ENCODE measurements around the gene SNX25. TPM values are rescaled to one million over a fixed set of nuclear protein-coding genes. Genes with fewer than 3 reads are reported as not detected.

Gene SNX25
- total and polyA plus RNA-seq, 2 of the 13 experiments (the other 11 are each of a cell fraction or from before 2014, with no cell fraction given): 23.4 to 23.5 TPM

DNA sequence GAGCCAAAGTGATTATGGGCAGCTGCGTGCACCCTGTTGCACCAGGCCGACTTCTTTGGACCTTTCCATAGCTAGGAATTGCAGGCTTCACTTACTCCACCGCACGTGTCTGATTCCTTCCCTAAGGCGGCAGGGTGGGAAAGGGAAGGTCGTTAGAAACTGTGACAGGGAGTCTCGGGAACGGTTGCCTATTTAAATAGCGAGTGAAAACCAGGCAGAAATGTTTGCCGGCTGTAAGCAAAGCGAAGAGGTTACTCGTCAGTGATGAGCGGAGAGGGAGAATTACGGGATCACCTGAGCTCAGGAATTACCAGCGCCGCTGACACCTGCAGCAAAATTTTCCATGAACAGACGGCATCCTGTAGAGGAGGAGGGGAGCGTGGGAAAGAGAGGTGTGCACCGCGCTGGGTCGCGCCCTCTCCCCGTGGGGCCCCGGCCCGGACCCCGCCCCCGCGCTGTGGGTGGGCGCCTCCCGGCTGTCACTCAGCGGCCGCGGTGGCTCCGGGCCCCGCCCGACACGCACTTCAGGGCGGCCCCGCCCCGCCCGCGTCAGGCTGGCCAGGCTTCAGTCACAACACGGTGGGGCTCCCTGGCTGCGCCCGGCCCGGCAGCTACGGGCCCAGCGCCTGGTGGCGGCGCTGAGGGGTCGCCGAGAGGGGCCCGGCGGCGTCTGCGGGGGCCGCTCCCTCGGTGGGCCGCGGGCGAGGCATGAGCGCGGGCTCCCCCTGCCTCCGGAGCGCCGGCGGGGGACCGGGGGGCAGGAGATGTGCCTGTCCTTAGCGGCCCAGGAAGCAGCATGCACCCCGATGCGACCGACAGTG is at the start of gene SNX25 (continued):
- TF ChIP-seq, protein P1, sequence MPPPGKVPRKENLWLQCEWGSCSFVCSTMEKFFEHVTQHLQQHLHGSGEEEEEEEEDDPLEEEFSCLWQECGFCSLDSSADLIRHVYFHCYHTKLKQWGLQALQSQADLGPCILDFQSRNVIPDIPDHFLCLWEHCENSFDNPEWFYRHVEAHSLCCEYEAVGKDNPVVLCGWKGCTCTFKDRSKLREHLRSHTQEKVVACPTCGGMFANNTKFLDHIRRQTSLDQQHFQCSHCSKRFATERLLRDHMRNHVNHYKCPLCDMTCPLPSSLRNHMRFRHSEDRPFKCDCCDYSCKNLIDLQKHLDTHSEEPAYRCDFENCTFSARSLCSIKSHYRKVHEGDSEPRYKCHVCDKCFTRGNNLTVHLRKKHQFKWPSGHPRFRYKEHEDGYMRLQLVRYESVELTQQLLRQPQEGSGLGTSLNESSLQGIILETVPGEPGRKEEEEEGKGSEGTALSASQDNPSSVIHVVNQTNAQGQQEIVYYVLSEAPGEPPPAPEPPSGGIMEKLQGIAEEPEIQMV (CRISPR knock-in tag; IDR thresholded peaks at IDR 0.05; ENCODE audit: low read depth): peak; percentile 26; the same call in 1 of the 2 replicates
- TF ChIP-seq KLF13 (CRISPR knock-in tag; IDR thresholded peaks at IDR 0.05) (no peak), MYC (CRISPR knock-in tag; IDR thresholded peaks at IDR 0.05; ENCODE audit: borderline replicate concordance) (0 out of 2 replicates have a peak, but pooled peaks have one; percentile 28), HDAC2 (CRISPR knock-in tag; IDR thresholded peaks at IDR 0.05) (peak; percentile 70), TARDBP (CRISPR knock-in tag; IDR thresholded peaks at IDR 0.05) (0 out of 2 replicates have a peak, but pooled peaks have one; percentile 15), RAD21 (CRISPR knock-in tag; IDR thresholded peaks at IDR 0.05) (peak; percentile 77), TOPORS (CRISPR knock-in tag; IDR thresholded peaks at IDR 0.05) (no peak), ZKSCAN5 (CRISPR knock-in tag; IDR thresholded peaks at IDR 0.05) (no peak), MIER2 (CRISPR knock-in tag; IDR thresholded peaks at IDR 0.05) (no peak), ZNF160 (CRISPR knock-in tag; IDR thresholded peaks at IDR 0.05) (0 out of 2 replicates have a peak, but pooled peaks have one; percentile 46), ZNF333 (CRISPR knock-in tag; IDR thresholded peaks at IDR 0.05; ENCODE audit: borderline replicate concordance) (0 out of 2 replicates have a peak, but pooled peaks have one; percentile 49), HIVEP1 (CRISPR knock-in tag; IDR thresholded peaks at IDR 0.05) (0 out of 2 replicates have a peak, but pooled peaks have one; percentile 61), RFX1 (IDR thresholded peaks at IDR 0.05) (no peak), STAT5B (CRISPR knock-in tag; IDR thresholded peaks at IDR 0.05) (no peak)
- TF ChIP-seq, protein P2, sequence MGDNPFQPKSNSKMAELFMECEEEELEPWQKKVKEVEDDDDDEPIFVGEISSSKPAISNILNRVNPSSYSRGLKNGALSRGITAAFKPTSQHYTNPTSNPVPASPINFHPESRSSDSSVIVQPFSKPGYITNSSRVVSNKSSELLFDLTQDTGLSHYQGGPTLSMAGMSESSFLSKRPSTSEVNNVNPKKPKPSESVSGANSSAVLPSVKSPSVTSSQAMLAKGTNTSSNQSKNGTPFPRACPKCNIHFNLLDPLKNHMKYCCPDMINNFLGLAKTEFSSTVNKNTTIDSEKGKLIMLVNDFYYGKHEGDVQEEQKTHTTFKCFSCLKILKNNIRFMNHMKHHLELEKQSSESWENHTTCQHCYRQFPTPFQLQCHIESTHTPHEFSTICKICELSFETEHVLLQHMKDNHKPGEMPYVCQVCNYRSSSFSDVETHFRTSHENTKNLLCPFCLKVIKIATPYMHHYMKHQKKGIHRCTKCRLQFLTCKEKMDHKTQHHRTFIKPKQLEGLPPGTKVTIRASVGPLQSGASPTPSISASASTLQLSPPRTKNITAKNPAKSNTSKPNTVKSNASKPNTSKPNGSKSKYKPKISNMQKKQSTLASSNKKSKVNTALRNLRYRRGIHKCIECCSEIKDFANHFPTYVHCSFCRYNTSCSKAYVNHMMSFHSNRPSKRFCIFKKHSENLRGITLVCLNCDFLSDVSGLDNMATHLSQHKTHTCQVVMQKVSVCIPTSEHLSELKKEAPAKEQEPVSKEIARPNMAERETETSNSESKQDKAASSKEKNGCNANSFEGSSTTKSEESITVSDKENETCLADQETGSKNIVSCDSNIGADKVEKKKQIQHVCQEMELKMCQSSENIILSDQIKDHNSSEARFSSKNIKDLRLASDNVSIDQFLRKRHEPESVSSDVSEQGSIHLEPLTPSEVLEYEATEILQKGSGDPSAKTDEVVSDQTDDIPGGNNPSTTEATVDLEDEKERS (CRISPR knock-in tag; IDR thresholded peaks at IDR 0.05): 0 out of 2 replicates have a peak, but pooled peaks have one; percentile 24
- TF ChIP-seq, protein P3, sequence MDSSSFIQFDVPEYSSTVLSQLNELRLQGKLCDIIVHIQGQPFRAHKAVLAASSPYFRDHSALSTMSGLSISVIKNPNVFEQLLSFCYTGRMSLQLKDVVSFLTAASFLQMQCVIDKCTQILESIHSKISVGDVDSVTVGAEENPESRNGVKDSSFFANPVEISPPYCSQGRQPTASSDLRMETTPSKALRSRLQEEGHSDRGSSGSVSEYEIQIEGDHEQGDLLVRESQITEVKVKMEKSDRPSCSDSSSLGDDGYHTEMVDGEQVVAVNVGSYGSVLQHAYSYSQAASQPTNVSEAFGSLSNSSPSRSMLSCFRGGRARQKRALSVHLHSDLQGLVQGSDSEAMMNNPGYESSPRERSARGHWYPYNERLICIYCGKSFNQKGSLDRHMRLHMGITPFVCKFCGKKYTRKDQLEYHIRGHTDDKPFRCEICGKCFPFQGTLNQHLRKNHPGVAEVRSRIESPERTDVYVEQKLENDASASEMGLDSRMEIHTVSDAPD (CRISPR knock-in tag; IDR thresholded peaks at IDR 0.05): no peak
- TF ChIP-seq, protein P4, sequence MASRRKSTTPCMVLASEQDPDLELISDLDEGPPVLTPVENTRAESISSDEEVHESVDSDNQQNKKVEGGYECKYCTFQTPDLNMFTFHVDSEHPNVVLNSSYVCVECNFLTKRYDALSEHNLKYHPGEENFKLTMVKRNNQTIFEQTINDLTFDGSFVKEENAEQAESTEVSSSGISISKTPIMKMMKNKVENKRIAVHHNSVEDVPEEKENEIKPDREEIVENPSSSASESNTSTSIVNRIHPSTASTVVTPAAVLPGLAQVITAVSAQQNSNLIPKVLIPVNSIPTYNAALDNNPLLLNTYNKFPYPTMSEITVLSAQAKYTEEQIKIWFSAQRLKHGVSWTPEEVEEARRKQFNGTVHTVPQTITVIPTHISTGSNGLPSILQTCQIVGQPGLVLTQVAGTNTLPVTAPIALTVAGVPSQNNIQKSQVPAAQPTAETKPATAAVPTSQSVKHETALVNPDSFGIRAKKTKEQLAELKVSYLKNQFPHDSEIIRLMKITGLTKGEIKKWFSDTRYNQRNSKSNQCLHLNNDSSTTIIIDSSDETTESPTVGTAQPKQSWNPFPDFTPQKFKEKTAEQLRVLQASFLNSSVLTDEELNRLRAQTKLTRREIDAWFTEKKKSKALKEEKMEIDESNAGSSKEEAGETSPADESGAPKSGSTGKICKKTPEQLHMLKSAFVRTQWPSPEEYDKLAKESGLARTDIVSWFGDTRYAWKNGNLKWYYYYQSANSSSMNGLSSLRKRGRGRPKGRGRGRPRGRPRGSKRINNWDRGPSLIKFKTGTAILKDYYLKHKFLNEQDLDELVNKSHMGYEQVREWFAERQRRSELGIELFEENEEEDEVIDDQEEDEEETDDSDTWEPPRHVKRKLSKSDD (CRISPR knock-in tag; IDR thresholded peaks at IDR 0.05; ENCODE audit: low read depth): 0 out of 2 replicates have a peak, but pooled peaks have one; percentile 70
- TF ChIP-seq, protein P5, sequence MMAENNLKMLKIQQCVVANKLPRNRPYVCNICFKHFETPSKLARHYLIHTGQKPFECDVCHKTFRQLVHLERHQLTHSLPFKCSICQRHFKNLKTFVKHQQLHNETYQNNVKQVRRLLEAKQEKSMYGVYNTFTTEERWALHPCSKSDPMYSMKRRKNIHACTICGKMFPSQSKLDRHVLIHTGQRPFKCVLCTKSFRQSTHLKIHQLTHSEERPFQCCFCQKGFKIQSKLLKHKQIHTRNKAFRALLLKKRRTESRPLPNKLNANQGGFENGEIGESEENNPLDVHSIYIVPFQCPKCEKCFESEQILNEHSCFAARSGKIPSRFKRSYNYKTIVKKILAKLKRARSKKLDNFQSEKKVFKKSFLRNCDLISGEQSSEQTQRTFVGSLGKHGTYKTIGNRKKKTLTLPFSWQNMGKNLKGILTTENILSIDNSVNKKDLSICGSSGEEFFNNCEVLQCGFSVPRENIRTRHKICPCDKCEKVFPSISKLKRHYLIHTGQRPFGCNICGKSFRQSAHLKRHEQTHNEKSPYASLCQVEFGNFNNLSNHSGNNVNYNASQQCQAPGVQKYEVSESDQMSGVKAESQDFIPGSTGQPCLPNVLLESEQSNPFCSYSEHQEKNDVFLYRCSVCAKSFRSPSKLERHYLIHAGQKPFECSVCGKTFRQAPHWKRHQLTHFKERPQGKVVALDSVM (CRISPR knock-in tag; IDR thresholded peaks at IDR 0.05): peak; percentile 63; the same call in 1 of the 2 replicates
